ENCODE results near the gene SMAD3. TPM values are rescaled to one million over a fixed set of nuclear protein-coding genes. Genes with fewer than 3 reads are reported as not detected.

The SMAD3 gene
- total and polyA plus RNA-seq, 4 donors, result 10.9 to 41.6 (median 23.4) TPM

DNA sequence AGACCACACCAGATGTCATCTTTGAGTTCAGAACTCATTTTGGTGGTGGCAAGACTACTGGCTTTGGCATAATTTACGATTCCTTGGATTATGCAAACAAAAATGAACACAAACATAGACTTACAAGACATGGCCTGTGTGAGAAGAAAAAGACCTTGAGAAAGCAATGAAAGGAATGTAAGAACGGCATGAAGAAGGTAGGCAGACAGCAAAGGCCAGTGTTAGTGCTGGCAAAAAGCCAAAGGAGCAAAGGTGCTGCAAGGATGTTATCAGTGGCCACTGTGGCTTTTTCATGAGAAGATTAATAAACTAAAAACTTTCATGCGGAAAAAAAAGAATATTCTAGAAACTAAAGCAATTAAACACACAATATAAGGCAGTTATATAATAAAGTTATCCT, 167.2 kb downstream of the SMAD3 start:
- Histone ChIP-seq H3K4me1 (ENCODE audit: control insufficient read depth in 5 of 5, insufficient read depth in 5 of 5, low read length in 5 of 5) (no peaks in the 10 kb centered on the region), H3K9me3 (ENCODE audit: control insufficient read depth in 4 of 4, insufficient read depth in 3 of 4, low read length in 3 of 4) (no peaks in the 10 kb centered on the region), H3K27ac (ENCODE audit: low read depth in 1 of 2, low read length in 1 of 2) (no peak overlapping the region), H3K36me3 (ENCODE audit: control insufficient read depth in 4 of 4, insufficient read depth in 4 of 4, low read length in 4 of 4) (peaks cover 3 to 30% (median 15%) of the 10 kb centered on the region in 4 donors), H3K4me3 (no peak overlapping the region), H3K9ac (ENCODE audit: insufficient read depth in 1 of 2, low read length in 2 of 2) (no peak overlapping the region), H3K27me3 (ENCODE audit: control insufficient read depth in 3 of 3, insufficient read depth in 3 of 3, low read length in 2 of 3) (no peaks in the 10 kb centered on the region)
- TF ChIP-seq, protein P1, sequence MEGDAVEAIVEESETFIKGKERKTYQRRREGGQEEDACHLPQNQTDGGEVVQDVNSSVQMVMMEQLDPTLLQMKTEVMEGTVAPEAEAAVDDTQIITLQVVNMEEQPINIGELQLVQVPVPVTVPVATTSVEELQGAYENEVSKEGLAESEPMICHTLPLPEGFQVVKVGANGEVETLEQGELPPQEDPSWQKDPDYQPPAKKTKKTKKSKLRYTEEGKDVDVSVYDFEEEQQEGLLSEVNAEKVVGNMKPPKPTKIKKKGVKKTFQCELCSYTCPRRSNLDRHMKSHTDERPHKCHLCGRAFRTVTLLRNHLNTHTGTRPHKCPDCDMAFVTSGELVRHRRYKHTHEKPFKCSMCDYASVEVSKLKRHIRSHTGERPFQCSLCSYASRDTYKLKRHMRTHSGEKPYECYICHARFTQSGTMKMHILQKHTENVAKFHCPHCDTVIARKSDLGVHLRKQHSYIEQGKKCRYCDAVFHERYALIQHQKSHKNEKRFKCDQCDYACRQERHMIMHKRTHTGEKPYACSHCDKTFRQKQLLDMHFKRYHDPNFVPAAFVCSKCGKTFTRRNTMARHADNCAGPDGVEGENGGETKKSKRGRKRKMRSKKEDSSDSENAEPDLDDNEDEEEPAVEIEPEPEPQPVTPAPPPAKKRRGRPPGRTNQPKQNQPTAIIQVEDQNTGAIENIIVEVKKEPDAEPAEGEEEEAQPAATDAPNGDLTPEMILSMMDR (IDR thresholded peaks at IDR 0.05; ENCODE audit: control extremely low read depth, extremely low read depth), result no peak
- 87 to 89% methylated on average over 3 of the region's 3 CpGs for WGBS, 2 donors
- ATAC-seq (ENCODE audit: insufficient read depth, low FRiP score) (no peak), DNase-seq (no peak)

DNA sequence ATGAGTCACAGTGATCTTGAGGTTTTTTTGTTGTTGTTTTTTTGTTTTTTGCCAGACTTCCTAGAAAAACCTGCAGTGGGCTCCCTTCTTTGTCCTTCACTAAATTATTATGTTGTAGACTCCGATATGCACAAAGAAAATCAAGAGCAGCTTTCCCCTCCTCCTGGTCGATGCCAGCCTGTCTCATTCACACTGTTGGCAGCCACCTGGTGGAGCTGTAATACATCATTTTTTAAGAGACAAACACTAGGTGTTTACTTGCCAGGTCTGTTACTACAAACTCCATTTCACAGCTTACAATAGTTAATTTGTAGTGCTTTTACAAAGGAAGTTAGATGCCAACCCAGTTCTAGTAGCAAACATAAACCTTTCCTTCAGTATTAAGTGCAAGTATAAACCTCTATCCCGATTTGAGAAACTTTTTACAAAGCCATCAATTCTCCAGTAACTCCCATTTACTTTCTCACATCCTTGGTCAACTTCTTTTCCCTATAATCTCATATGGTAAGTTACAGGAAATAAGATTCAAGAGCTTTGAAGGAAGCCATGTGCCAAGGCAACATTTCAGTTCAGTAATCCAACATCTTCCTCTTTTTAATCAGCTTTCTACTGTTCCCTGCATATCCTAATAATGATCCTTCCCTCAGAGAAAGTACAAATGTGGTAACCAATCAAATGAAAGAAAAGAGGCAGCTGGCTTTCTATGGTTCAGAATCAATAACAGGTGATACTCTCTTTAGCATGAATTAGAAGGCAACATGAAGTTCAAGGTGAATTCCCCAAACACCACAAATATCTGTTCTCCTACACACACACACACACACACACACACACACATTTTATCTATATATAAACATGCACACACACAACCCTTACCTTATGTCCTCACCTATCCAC, 175.1 kb downstream of the SMAD3 start:
- WGBS, 2 donors, result 60 to 67% methylated on average over 3 of the region's 3 CpGs
- H3K4me3 ChIP-seq, result no peak overlapping the region
- ATAC-seq (ENCODE audit: insufficient read depth, low FRiP score) (no peak), DNase-seq (peak in 1 of 3 donors; percentile 8)
- no peak overlapping the region for H3K27ac ChIP-seq (ENCODE audit: low read depth in 1 of 2, low read length in 1 of 2)
- H3K9ac ChIP-seq (ENCODE audit: insufficient read depth in 1 of 2, low read length in 2 of 2), result no peak overlapping the region
- H3K9me3 ChIP-seq (ENCODE audit: control insufficient read depth in 4 of 4, insufficient read depth in 3 of 4, low read length in 3 of 4), result peaks cover 0 to 3% (median 0%) of the 10 kb centered on the region in 4 donors
- TF ChIP-seq, protein P1 (IDR thresholded peaks at IDR 0.05; ENCODE audit: control extremely low read depth, extremely low read depth), result no peak
- peaks cover 0 to 2% (median under 1%) of the 10 kb centered on the region in 4 donors for H3K36me3 ChIP-seq (ENCODE audit: control insufficient read depth in 4 of 4, insufficient read depth in 4 of 4, low read length in 4 of 4)
- H3K4me1 ChIP-seq (ENCODE audit: control insufficient read depth in 5 of 5, insufficient read depth in 5 of 5, low read length in 5 of 5), result peaks cover 0 to 9% (median 0%) of the 10 kb centered on the region in 5 donors
- no peaks in the 10 kb centered on the region for H3K27me3 ChIP-seq (ENCODE audit: control insufficient read depth in 3 of 3, insufficient read depth in 3 of 3, low read length in 2 of 3)

GRCh38 chr15:67241132-67241855, 175.9 kb downstream of the SMAD3 start:
- no peak for DNase-seq
- WGBS, 2 donors, result 77 to 85% methylated on average over 4 of the region's 4 CpGs
- Histone ChIP-seq H3K36me3 (ENCODE audit: control insufficient read depth in 4 of 4, insufficient read depth in 4 of 4, low read length in 4 of 4) (peaks cover 0 to 3% (median 0%) of the 10 kb centered on the region in 4 donors), H3K27ac (ENCODE audit: low read depth in 1 of 2, low read length in 1 of 2) (no peak overlapping the region), H3K9ac (ENCODE audit: insufficient read depth in 1 of 2, low read length in 2 of 2) (no peak overlapping the region), H3K27me3 (ENCODE audit: control insufficient read depth in 3 of 3, insufficient read depth in 3 of 3, low read length in 2 of 3) (no peaks in the 10 kb centered on the region), H3K4me1 (ENCODE audit: control insufficient read depth in 5 of 5, insufficient read depth in 5 of 5, low read length in 5 of 5) (peaks cover 0 to 9% (median 0%) of the 10 kb centered on the region in 5 donors), H3K4me3 (no peak overlapping the region), H3K9me3 (ENCODE audit: control insufficient read depth in 4 of 4, insufficient read depth in 3 of 4, low read length in 3 of 4) (peaks cover 0 to 3% (median 0%) of the 10 kb centered on the region in 4 donors)
- TF ChIP-seq, protein P1 (IDR thresholded peaks at IDR 0.05; ENCODE audit: control extremely low read depth, extremely low read depth), result no peak
- no peak for ATAC-seq (ENCODE audit: insufficient read depth, low FRiP score)
